SJCRH30 (cell line): Measurements from ENCODE around the gene SLC8A1. TPM values are rescaled to one million over a fixed set of nuclear protein-coding genes. Genes with fewer than 3 reads are reported as not detected.

Experiments used
- DNase-seq, 2 experiments: peaks; one replicate each; pipeline ENCODE4 v3.0.0-alpha.2; 2015 to 2020
- H3K27ac ChIP-seq: fragments of 250-450 bp; sonication (Bioruptor Pico); 2 replicates; pipeline ENCODE4 v1.5.1; 2020; ENCODE audit warnings: mild to moderate bottlenecking, moderate library complexity
- H3K27me3 ChIP-seq: fragments of 250-450 bp; sonication (Bioruptor Pico); 2 replicates; pipeline ENCODE4 v1.5.1; 2020; ENCODE audit warnings: mild to moderate bottlenecking, moderate library complexity
- H3K36me3 ChIP-seq: fragments of 250-450 bp; sonication (Bioruptor Pico); 2 replicates; pipeline ENCODE4 v1.5.1; 2020; ENCODE audit warnings: mild to moderate bottlenecking, moderate library complexity
- H3K4me1 ChIP-seq: fragments of 250-450 bp; sonication (Bioruptor Pico); 2 replicates; pipeline ENCODE4 v1.5.1; 2020; ENCODE audit warnings: mild to moderate bottlenecking, moderate library complexity
- H3K4me3 ChIP-seq: fragments of 250-450 bp; sonication (Bioruptor Pico); 2 replicates; pipeline ENCODE4 v1.5.1; 2020; ENCODE audit warnings: mild to moderate bottlenecking, moderate library complexity
- H3K9me3 ChIP-seq: fragments of 250-450 bp; sonication (Bioruptor Pico); replicated peaks from 2 replicates; pipeline ENCODE4 v1.5.1; 2020; ENCODE audit warnings: mild to moderate bottlenecking, moderate library complexity
- total RNA-seq: library from RNA; depleted of rRNA; stranded (reverse); fragments of >200 nt; shearing (Covaris generic); gene quantifications from 2 replicates; pipeline ENCODE4 v1.2.3, GENCODE V29; 2014

Gene SLC8A1
- total RNA-seq, 1 experiment from 2014 or later, result 27.1 TPM

GRCh38 chr2:40369267-40370006, 82.5 kb downstream of the SLC8A1 start:
- no peaks in the 10 kb centered on the region for H3K27me3 ChIP-seq
- no peak for DNase-seq
- no peaks in the 10 kb centered on the region for H3K36me3 ChIP-seq
- peaks cover 47% of the 10 kb centered on the region for H3K4me1 ChIP-seq
- H3K27ac ChIP-seq, result no peak overlapping the region
- H3K9me3 ChIP-seq, result no peaks in the 10 kb centered on the region; the same call in 1 of the 2 replicates
- no peak overlapping the region for H3K4me3 ChIP-seq

GRCh38 chr2:40367652-40368051, 84.2 kb downstream of the SLC8A1 start:
- Histone ChIP-seq H3K27ac (no peak overlapping the region), H3K27me3 (no peaks in the 10 kb centered on the region), H3K4me1 (peaks cover 53% of the 10 kb centered on the region), H3K9me3 (no peaks in the 10 kb centered on the region; the same call in 1 of the 2 replicates), H3K36me3 (no peaks in the 10 kb centered on the region), H3K4me3 (no peak overlapping the region)
- DNase-seq, result no peak

GRCh38 chr2:40367032-40367431, 84.9 kb downstream of the SLC8A1 start:
- no peak overlapping the region for H3K4me3 ChIP-seq
- H3K27ac ChIP-seq, result no peak overlapping the region
- H3K36me3 ChIP-seq, result no peaks in the 10 kb centered on the region
- no peaks in the 10 kb centered on the region; the same call in 1 of the 2 replicates for H3K9me3 ChIP-seq
- no peaks in the 10 kb centered on the region for H3K27me3 ChIP-seq
- peaks cover 47% of the 10 kb centered on the region for H3K4me1 ChIP-seq
- DNase-seq, result no peak

- peak overlapping the region; percentile 44 for H3K27ac ChIP-seq
- H3K9me3 ChIP-seq, result no peaks in the 10 kb centered on the region; the same call in 1 of the 2 replicates
- peak in 1 of 2 experiments; percentile 30 for DNase-seq
- H3K27me3 ChIP-seq, result no peaks in the 10 kb centered on the region
- H3K4me3 ChIP-seq, result peak overlapping the region; percentile 36
- peaks cover 29% of the 10 kb centered on the region for H3K4me1 ChIP-seq
- H3K36me3 ChIP-seq, result no peaks in the 10 kb centered on the region
These were observed 87.6 kb downstream of the SLC8A1 start for GRCh38 chr2:40364151-40364874.

GRCh38 chr2:40363631-40364030, 88.3 kb downstream of the SLC8A1 start:
- peaks cover 28% of the 10 kb centered on the region for H3K4me1 ChIP-seq
- H3K4me3 ChIP-seq, result no peak overlapping the region
- no peaks in the 10 kb centered on the region for H3K27me3 ChIP-seq

GRCh38 chr2:40363231-40363630, 88.7 kb downstream of the SLC8A1 start:
- no peak for DNase-seq
- Histone ChIP-seq H3K27ac (no peak overlapping the region), H3K4me1 (peaks cover 28% of the 10 kb centered on the region), H3K4me3 (no peak overlapping the region), H3K9me3 (no peaks in the 10 kb centered on the region; the same call in 1 of the 2 replicates), H3K27me3 (no peaks in the 10 kb centered on the region), H3K36me3 (no peaks in the 10 kb centered on the region)

More at GRCh38 chr2:40363631-40364030, 88.3 kb downstream of the SLC8A1 start:
- DNase-seq, result no peak
- H3K36me3 ChIP-seq, result no peaks in the 10 kb centered on the region
- no peaks in the 10 kb centered on the region; the same call in 1 of the 2 replicates for H3K9me3 ChIP-seq
- no peak overlapping the region; the same call in 1 of the 2 replicates for H3K27ac ChIP-seq

- H3K4me1 ChIP-seq, result peaks cover 28% of the 10 kb centered on the region
- no peaks in the 10 kb centered on the region; the same call in 1 of the 2 replicates for H3K9me3 ChIP-seq
- H3K4me3 ChIP-seq, result no peak overlapping the region
- no peak for DNase-seq
- no peaks in the 10 kb centered on the region for H3K27me3 ChIP-seq
- no peaks in the 10 kb centered on the region for H3K36me3 ChIP-seq
- no peak overlapping the region for H3K27ac ChIP-seq
These were observed 90.4 kb downstream of the SLC8A1 start for GRCh38 chr2:40361478-40361877.

- H3K36me3 ChIP-seq, result no peaks in the 10 kb centered on the region
- H3K9me3 ChIP-seq, result no peaks in the 10 kb centered on the region
- no peaks in the 10 kb centered on the region for H3K27me3 ChIP-seq
- no peak for DNase-seq
- H3K4me3 ChIP-seq, result no peak overlapping the region
- peaks cover 28% of the 10 kb centered on the region for H3K4me1 ChIP-seq
- H3K27ac ChIP-seq, result no peak overlapping the region
These were observed 91.2 kb downstream of the SLC8A1 start for GRCh38 chr2:40360652-40361051.

GRCh38 chr2:40359811-40360210, 92.1 kb downstream of the SLC8A1 start:
- H3K36me3 ChIP-seq, result no peaks in the 10 kb centered on the region
- no peaks in the 10 kb centered on the region for H3K9me3 ChIP-seq
- no peak overlapping the region for H3K4me3 ChIP-seq
- no peak for DNase-seq
- H3K4me1 ChIP-seq, result peaks cover 22% of the 10 kb centered on the region
- no peak overlapping the region for H3K27ac ChIP-seq
- H3K27me3 ChIP-seq, result no peaks in the 10 kb centered on the region

GRCh38 chr2:40358783-40359182, 93.1 kb downstream of the SLC8A1 start:
- H3K27me3 ChIP-seq, result no peaks in the 10 kb centered on the region
- H3K9me3 ChIP-seq, result no peaks in the 10 kb centered on the region
- H3K4me1 ChIP-seq, result peaks cover 18% of the 10 kb centered on the region
- no peaks in the 10 kb centered on the region for H3K36me3 ChIP-seq
- DNase-seq, result no peak
- H3K4me3 ChIP-seq, result no peak overlapping the region
- no peak overlapping the region for H3K27ac ChIP-seq

GRCh38 chr2:40357667-40358066, 94.2 kb downstream of the SLC8A1 start:
- H3K9me3 ChIP-seq, result no peaks in the 10 kb centered on the region
- H3K4me3 ChIP-seq, result no peak overlapping the region
- no peak overlapping the region for H3K27ac ChIP-seq
- no peaks in the 10 kb centered on the region for H3K27me3 ChIP-seq
- H3K4me1 ChIP-seq, result peaks cover 21% of the 10 kb centered on the region
- DNase-seq, result no peak
- no peaks in the 10 kb centered on the region for H3K36me3 ChIP-seq

GRCh38 chr2:40355451-40355850, 96.4 kb downstream of the SLC8A1 start:
- H3K9me3 ChIP-seq, result no peaks in the 10 kb centered on the region
- H3K4me3 ChIP-seq, result no peak overlapping the region
- no peaks in the 10 kb centered on the region for H3K27me3 ChIP-seq
- no peaks in the 10 kb centered on the region for H3K36me3 ChIP-seq
- H3K27ac ChIP-seq, result no peak overlapping the region
- peaks cover 30% of the 10 kb centered on the region for H3K4me1 ChIP-seq
- DNase-seq, result no peak

- Histone ChIP-seq H3K27me3 (no peaks in the 10 kb centered on the region), H3K27ac (peak overlapping the region; percentile 92), H3K9me3 (no peaks in the 10 kb centered on the region), H3K36me3 (no peaks in the 10 kb centered on the region), H3K4me3 (no peak overlapping the region; the same call in 1 of the 2 replicates), H3K4me1 (peaks cover 36% of the 10 kb centered on the region)
- DNase-seq, result no peak
These were observed 98.7 kb downstream of the SLC8A1 start for GRCh38 chr2:40353231-40353630.

- DNase-seq, result peak; percentile 57 to 76
- Histone ChIP-seq H3K27me3 (no peaks in the 10 kb centered on the region), H3K4me3 (peak overlapping the region; percentile 34), H3K36me3 (no peaks in the 10 kb centered on the region), H3K4me1 (peaks cover 36% of the 10 kb centered on the region), H3K9me3 (no peaks in the 10 kb centered on the region), H3K27ac (peak overlapping the region; percentile 92)
These were observed 99.2 kb downstream of the SLC8A1 start for GRCh38 chr2:40352703-40353099.

GRCh38 chr2:40352041-40352702, 99.7 kb downstream of the SLC8A1 start:
- H3K36me3 ChIP-seq, result no peaks in the 10 kb centered on the region
- H3K4me1 ChIP-seq, result peaks cover 36% of the 10 kb centered on the region
- H3K27me3 ChIP-seq, result no peaks in the 10 kb centered on the region
- H3K27ac ChIP-seq, result peak overlapping the region; percentile 92
- peak overlapping the region; percentile 34 for H3K4me3 ChIP-seq
- no peaks in the 10 kb centered on the region for H3K9me3 ChIP-seq
- DNase-seq, result no peak
